H1 (cell line): Measurements from ENCODE around the gene PPEF2.

Experiments used
- CHD2 ChIP-seq: IDR thresholded peaks from 2 replicates; pipeline ENCODE4 v1.6.1; 2012; ENCODE audit warnings: low read length, improper control_type of control experiment
- CTCF ChIP-seq, 3 experiments: IDR thresholded peaks; 1 replicate in 2 of 3; 2 replicates in 1 of 3; pipeline versions ENCODE4 v1.5.1 to v1.6.1; 2011; ENCODE audit warnings: low read length in 3 of 3, mild to moderate bottlenecking in 3 of 3, inconsistent platforms in 2 of 3, low read depth in 1 of 3, moderate library complexity in 1 of 3; ENCODE audit not compliant: insufficient read depth in 1 of 3; ENCODE audit errors: control extremely low read depth in 1 of 3
- EP300 ChIP-seq, 2 experiments: IDR thresholded peaks; 1 replicate in 1 of 2; 2 replicates in 1 of 2; pipeline ENCODE4 v1.6.1; 2011 to 2012; ENCODE audit warnings: low read depth in 2 of 2, low read length in 2 of 2, mild to moderate bottlenecking in 2 of 2, borderline replicate concordance in 1 of 2, inconsistent platforms in 1 of 2, moderate library complexity in 1 of 2
- HDAC2 ChIP-seq, 2 experiments: fragments of 300-600 bp in 1 of 2; sonication (generic) in 1 of 2; IDR thresholded peaks; 2 replicates each; pipeline ENCODE4 v1.6.1; 2011 to 2012; ENCODE audit warnings: low read depth in 2 of 2, low read length in 2 of 2, mild to moderate bottlenecking in 2 of 2, moderate library complexity in 2 of 2, borderline replicate concordance in 1 of 2, inconsistent platforms in 1 of 2
- MAFK ChIP-seq: IDR thresholded peaks from 2 replicates; pipeline ENCODE4 v1.6.1; 2012; ENCODE audit warnings: low read depth, mild to moderate bottlenecking, improper control_type of control experiment, low read length
- MAX ChIP-seq: IDR thresholded peaks from 2 replicates; pipeline ENCODE4 v1.6.1; 2012; ENCODE audit warnings: inconsistent platforms
- POLR2A ChIP-seq, 2 experiments: IDR thresholded peaks; 1 replicate in 1 of 2; 2 replicates in 1 of 2; pipeline ENCODE4 v1.6.1; 2011; ENCODE audit warnings: low read depth in 2 of 2, low read length in 2 of 2, mild to moderate bottlenecking in 2 of 2; ENCODE audit errors: control extremely low read depth in 1 of 2
- POLR2AphosphoS5 ChIP-seq: IDR thresholded peaks from 2 replicates; pipeline ENCODE4 v1.6.1; 2011; ENCODE audit warnings: low read depth, low read length
- RNF2 ChIP-seq: fragments of 200-900, 300-1000 bp; sonication (generic); IDR thresholded peaks from 2 replicates; pipeline ENCODE4 v1.7.1; 2016; ENCODE audit warnings: borderline replicate concordance, low read depth, mild to moderate bottlenecking, antibody characterized with exemption, low read length; ENCODE audit not compliant: poor library complexity, severe bottlenecking; ENCODE audit errors: missing control alignments
- SIX5 ChIP-seq: IDR thresholded peaks from 2 replicates; pipeline ENCODE4 v1.6.1; 2011; ENCODE audit warnings: mild to moderate bottlenecking, low read depth, low read length
- TEAD4 ChIP-seq: IDR thresholded peaks from 2 replicates; pipeline ENCODE4 v1.6.1; 2012; ENCODE audit warnings: low read depth, low read length, inconsistent platforms, mixed read lengths

GRCh38 chr4:75869100-75869499 lies 33.2 kb downstream of the PPEF2 start:
- TF ChIP-seq MAX (no peak), CTCF (IDR thresholded peaks at IDR 0.05; ENCODE audit: control extremely low read depth in 1 of 3, insufficient read depth in 1 of 3, low read depth in 1 of 3, low read length in 3 of 3) (no peak), POLR2A (IDR thresholded peaks at IDR 0.05; ENCODE audit: control extremely low read depth in 1 of 2, low read depth in 2 of 2, low read length in 2 of 2) (no peak), RNF2 (no peak), CHD2 (no peak), SIX5 (no peak), POLR2AphosphoS5 (no peak), HDAC2 (IDR thresholded peaks at IDR 0.05; ENCODE audit: borderline replicate concordance in 1 of 2, low read depth in 2 of 2, low read length in 2 of 2) (no peak), TEAD4 (no peak), MAFK (no peak), EP300 (IDR thresholded peaks at IDR 0.05; ENCODE audit: borderline replicate concordance in 1 of 2, low read depth in 2 of 2, low read length in 2 of 2) (no peak)
